Umbilical cord (tissue), 2 donors: ENCODE measurements around the gene GALNT17. TPM values are rescaled to one million over a fixed set of nuclear protein-coding genes. Genes with fewer than 3 reads are reported as not detected.
A peak's percentile ranks its signal among the peaks of the same experiment; 100 is the strongest.
"Not testable (repeated sequence)": the region's sequence is repeated elsewhere in the genome, so short reads cannot be mapped to it uniquely, and the experiment has no call there.

Experiments used
- DNase-seq: peaks from one replicate; pipeline ENCODE4 v3.0.0-alpha.2; 2015; ENCODE audit warnings: low spot score
- total RNA-seq: library from RNA; depleted of rRNA; stranded (reverse); fragments of >200 nt; gene quantifications from one replicate; pipeline ENCODE4 v1.2.3, GENCODE V29; 2014; ENCODE audit warnings: low replicate concordance; ENCODE audit not compliant: insufficient read depth

The GALNT17 gene
- total RNA-seq, 1 donor from 2014 or later = 3.9 TPM

DNA sequence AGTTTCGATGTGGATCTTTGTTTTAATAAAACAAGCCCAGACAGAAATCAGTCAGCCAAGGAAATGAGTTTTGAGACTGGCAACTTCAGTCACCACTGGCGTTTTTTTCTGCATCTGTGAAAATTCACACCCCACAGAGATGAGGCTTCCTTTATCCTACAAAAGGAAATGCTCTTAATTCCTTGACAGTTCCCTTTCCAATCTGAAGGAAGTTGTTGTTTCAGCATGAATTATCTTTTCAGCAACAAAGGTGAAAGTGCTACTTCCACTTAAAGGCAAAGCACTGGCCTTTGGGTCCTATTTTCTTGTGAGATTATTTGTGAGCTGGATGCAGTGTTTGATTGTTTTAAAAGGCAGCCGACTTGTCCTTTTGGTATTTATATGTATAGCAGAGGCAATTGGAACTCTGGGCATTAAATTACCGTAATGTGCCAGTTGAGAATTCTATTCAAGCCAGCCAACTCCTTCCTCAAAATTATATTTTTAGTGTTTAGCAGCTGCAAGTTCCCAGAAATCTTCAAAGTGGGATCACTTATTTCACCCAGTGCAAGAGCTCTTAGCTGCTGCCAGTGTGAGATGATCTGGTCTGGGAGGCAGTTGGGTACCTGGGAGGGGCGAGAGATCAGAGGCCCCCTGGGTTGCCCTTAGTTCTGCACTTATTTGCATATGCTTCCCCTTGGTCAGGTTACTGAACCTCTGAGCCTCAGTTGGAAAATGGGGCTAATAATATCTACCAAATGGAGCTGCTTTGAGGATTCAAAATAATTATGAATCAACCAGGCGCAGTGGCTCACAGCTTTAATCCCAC is 427.1 kb downstream of the GALNT17 start:
- DNase-seq = no peak

DNA sequence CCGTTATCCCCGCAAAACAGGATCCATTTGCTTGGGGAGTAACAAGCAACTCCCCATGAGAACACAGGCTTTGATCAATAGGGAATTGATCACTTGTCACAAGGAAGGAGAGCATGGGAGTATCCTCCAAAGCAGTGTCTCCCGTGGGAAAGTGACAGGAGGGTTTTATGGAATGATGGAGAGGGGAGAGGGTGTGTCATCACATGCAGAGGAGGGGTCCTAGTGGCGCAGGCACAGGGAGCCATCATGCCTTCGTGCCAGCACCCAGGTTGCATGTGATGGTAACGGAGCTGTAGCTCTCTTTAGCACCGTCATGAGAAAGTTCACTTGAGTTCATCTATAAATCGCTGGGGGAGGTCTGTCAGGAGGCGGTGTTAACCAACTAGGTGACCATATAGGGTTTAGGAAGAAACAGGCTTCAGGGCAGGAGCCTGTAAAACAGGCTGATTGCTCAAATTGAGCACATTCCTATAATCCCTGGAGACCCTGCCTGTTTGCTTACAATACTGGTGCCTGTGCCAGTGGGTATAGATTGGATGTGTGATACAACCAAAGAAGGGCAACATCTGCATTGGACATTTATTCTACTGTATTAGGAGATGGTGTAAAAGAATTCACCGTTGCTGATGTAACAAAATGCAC is 428.5 kb downstream of the GALNT17 start:
- no peak for DNase-seq

DNA sequence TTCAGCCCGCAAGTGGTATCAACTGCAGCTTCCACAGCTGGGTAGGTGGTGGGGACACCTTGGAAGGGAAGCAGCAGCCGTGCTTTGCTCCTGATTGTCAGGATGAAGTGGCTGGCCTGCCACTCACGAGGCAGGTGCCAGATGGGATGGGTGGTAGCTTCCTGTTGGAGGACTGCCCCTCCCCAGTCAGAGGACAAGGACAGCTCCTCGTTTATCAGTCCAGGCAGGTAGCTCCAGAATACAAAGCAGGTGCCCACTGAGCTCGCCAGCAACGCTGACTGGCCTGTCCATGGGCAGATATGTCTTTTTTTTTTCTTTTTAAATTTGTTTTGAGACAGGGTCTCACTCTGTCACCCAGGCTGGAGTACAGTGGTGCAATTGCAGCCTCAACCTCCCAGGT is 431.3 kb downstream of the GALNT17 start:
- no peak for DNase-seq

DNA sequence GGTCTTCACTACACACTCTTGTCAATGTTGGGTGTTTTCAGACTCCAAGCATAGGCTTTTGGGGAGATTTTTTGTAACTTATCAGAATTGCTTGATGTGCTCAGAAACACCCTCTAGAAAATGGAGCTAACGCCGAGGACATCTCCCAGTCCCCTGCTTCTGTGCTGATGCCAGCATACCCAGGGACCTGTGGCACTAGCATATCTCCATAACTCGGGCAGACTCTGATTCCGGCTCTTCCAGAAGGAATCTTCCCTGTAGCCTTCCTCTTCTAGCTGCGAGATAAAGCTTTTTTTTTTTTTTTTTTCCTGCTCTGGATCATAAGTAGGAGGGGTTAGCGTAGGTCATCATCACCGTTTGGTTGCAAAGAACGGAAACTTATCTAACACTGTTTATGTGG is 434.4 kb downstream of the GALNT17 start:
- DNase-seq = no peak

DNA sequence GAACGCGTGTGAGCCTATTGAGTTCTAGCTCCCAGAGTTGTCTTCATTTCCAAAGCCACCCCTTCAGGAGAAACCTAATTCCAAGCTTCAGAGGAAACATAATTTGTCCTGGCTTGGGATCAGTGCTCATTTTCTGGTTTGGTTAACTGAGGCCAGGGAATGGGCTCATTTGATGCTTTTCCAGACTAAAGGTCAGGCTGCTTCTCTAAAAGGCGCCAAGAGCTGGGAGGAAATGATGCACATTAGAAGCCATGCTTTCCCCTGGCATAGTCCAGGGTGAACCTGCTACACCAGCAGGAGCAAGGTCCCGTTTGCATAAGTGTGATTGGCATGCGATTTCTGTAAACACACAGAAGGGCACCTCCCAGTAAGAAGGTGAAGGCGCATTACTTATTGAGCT is 435.0 kb downstream of the GALNT17 start:
- no peak for DNase-seq

DNA sequence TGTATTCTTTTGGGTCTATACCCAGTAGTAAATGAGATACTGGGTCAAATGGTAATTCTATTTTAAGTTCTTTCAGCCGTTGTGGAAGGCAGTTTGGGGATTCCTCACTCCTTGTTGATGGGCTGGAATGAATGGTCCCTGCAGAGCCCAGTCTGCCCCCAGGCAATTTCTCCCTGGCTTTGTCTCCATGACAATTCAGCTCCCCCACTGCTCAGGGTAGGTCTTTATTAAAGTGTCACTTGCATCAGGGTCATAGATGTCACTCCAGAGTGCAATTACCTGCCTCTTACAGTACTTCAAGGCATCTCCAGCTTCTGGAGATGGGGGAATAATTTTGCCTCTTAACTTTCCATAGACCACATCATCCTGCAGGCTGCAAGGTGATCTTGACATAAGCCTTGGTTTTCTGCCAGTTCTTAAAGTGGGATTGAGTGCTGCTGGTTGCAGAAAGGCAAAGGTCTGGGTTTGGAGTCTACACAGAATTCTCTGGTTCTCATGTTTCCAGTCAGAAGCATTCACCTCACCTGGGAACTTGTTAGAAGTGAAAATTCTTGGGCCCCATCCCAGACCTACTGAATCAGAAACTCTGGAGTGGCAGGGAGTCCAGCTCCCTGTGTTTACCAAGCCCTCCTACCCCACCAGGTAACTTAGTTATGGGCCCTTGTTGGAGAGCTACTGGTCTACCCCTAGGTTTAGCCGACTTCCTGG is 442.4 kb downstream of the GALNT17 start:
- no peak for DNase-seq

DNA sequence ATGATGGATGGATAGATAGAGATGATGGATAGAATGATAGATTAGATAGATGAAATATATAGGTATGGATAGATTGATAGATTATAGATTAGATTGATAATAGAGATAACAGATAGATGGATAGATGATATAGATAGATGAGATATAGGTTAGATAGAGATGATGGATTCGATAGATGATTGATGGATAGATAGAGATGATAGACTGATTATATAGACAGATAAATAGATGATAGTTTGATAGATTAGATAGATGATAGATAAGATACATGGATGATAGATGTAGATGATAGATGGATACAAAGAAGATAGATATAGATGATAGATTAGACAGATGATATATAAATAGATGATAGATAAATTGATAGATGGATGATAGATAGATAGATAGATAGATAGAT is 448.1 kb downstream of the GALNT17 start:
- DNase-seq = no peak

DNA sequence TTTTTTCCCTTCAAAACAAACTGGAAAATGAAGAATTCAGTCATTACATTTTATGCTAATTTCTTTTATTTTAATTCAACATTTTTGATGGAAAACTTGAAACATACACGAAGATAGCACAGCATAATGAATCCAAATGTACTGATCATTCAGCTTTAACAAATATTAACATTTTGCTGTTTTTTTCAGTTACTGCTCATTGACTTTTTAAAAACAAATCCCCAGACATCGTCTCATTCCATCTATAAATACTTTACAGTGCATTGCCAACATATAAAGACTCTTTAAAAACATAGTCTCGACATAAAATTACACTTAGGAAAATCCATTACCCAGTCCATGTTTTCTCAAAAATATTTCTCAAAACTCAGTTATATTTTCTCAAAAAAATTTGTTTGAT is 452.3 kb downstream of the GALNT17 start:
- peak; percentile 3 for DNase-seq

DNA sequence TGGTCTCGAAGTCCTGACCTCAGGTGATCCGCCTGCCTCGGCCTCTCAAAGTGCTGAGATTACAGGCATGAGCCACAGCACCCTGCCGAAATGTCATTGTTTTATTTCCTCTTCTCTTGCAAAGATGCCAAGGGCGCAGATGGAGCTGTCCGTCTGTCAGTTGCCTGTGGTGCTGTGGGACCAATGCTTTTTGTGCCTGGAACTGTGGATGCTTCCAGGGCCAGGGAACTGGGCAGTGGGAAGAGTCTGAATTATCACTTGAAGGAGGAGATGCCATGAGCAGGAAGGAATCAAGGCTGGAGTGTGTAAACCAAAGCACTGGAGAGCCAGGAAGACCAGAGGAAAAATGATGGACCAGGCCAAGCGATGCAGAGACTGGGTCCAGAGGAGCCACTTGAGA is 459.9 kb downstream of the GALNT17 start:
- DNase-seq = no peak

DNA sequence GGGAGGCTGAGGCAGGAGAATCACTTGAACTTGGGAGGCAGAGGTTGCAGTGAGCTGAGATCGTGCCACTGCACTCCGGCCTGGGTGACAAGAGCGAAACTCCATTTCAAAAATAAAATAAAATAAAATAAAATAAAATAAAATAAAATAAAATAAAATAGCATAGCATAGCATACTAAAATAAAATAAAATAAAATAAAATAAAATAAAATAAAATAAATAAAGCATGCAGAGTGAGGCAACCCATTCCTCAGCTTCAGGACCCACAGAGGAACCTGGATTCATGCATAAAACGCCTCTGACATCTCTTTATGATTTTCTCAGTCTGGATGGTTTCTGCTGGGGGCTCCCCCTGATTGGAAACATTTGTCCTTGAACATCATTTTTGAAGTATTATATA is 460.4 kb downstream of the GALNT17 start:
- DNase-seq = not testable (repeated sequence)

DNA sequence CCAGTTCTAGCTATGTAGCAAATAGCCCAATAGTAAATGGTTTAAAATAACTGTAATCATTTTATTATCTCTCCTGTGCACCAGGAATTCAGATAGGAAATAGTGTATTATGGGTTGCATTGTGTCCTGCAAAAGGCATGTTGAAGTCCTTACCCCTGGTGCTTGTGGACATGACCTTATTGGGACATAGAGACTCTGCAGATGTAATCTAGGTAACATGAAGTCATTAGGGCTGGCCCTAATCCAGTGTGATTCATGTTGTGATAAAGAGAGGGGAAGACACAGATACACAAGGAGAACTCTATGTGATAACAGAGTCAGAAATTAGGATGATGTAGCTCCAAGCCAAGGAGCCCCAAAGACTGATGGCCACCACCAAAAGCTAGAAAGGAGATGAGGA is 462.8 kb downstream of the GALNT17 start:
- no peak for DNase-seq

DNA sequence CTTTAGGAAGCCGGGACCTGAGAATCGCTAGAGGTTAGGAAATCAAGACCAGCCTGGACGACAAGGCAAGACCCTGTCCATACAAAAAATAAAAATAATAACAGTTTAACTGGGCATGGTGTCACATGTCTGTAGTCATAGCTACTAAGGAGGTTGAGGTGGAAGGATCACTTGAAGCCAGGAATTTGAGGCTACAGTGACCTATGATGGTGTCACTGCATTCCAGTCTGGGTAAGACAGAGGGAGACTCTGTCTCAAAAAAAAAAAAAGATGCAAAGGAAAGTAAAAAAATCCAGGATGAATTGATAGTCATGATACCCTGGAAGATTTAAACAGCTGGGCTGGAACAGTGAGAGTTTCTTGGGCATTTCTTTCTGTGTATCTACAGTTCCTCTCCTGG is 463.2 kb downstream of the GALNT17 start:
- DNase-seq = no peak

DNA sequence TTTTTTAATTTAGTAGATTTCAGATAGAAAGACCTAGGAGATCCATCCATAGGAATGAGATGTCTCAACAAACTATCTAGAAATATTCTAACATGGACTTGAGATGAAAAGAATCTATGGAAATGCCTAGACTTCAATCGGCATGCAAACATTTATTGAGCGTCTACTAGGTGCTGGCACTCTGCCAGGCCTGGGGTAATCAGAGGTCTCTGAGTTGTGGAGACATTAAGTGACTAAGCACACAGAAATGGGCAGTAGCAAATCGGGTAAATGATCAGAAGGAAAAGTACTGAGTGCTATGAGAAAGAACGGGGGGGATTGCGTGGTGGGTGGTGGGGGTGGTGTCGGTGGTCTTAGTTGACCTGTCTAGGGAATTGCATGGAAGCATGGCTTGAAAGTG is 466.6 kb downstream of the GALNT17 start:
- no peak for DNase-seq

DNA sequence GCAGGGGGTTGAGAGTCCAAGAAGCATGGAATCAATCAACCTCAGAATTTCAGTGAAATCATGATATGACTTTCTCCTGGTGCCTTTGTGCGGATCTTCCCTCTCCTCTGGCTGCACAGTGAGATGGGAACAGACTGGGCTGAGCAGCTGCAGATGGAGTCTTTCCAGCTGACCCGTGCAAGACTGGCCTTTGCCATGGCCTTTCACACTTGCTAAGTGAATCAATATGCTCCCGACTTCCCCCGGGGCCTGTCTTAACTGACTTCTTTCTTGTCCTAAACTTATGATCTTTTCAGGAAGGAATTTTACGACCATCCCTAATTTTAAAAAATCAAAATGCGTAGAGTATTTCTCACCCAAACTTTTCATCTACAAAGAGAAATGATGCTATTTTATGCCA is 469.9 kb downstream of the GALNT17 start:
- no peak for DNase-seq

DNA sequence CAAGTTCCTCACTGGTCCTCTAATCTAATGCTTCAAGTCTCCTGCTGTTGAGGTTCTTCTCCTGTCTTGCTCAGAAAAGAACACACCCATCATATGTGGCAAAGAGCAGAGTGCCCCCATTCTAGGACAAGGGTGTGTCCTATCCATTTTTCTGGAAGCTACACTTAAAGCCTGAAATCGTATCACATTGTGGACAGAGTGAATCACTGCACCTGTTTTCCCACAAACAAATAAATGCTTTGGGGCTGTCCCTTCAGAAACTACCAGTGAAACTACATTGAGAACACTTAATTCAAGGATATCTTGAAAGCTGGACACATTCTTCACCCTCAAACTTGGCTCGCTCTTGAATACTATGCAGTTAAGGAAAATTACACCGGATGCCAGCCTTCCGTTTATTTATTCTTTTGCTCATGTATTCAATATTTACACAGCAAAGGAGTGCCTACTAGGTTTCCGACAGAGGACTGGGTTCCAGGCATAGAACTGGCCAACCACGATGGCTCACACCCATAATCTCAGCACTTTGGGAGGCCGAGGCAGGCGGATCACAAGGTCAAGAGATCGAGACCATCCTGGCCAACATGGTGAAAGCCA is 473.0 kb downstream of the GALNT17 start:
- DNase-seq = no peak

DNA sequence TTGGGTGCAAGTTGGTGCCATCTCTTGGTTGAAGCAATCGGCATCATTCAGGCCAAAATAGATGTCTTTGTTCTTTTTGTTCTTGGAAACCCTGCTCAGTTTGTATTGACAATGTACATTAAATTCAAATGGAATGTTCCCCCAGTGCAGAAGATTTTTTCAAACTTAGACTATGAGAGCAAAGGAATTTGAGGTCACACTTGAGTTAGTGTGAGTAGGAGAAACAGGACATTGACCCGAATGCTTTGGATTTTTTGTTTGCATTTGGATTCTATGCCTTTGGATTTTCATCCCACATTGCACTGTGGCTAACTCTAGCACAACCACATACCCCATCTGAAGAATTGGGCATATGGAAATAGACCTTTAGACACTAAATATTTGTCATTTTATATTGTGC is 480.0 kb downstream of the GALNT17 start:
- DNase-seq = no peak

DNA sequence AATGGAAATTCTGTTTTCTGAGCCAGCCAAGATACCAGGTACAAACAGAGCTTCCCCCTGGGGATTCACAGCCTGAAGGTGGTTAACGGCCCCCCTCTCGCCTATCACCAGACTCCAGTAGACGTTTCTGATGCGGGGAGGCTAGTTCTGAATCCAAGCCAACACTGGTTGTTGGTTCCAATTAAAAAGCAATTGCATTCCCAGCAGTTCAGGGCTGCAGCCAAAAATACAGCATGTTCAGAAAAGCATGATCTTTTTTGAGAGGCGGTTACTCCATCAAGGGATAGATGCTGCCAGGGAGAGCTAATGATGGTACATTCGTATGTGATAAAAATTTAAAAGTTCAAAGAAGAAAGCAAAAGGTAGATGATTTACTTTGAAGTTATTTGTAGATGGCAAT is 481.0 kb downstream of the GALNT17 start:
- peak; percentile 14 for DNase-seq

DNA sequence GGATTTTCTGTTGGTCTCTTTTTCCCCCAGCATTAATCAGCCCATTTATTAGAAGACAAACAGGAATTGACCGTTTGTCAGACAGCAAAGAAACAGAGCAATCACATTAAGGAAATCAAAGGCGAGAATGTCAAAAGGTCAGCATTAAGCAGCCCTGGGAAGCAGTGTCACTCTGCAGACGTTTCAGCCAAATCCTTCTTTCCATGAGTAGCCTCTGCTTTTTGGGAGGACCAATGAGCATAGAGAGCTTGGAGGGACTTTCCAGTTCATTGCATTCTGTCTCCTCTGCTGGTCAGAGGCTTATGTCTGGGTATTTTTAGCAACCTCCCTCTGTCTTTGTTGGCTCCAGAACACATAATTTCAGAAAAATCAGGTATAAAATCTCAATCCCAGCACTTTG is 481.4 kb downstream of the GALNT17 start:
- peak; percentile 57 for DNase-seq

DNA sequence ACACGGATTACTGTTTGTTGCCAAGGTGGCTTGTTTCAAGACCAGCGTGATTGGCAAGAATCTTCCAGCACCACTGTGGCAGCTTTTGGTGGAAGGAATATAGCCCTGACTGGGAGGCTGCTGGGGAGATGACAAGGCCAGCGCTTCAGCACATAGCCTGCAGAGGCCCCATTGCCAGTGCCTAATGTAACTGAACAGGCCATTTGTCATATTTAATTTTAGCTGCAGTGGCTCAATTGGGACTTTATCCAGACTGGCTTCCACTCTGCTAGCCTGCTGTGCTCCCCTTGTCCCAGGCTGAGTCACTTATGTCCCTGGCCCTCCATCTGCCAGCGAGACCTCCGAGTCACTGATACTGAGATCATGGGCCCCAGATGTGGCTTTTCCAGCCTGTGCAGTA is 483.1 kb downstream of the GALNT17 start:
- no peak for DNase-seq

DNA sequence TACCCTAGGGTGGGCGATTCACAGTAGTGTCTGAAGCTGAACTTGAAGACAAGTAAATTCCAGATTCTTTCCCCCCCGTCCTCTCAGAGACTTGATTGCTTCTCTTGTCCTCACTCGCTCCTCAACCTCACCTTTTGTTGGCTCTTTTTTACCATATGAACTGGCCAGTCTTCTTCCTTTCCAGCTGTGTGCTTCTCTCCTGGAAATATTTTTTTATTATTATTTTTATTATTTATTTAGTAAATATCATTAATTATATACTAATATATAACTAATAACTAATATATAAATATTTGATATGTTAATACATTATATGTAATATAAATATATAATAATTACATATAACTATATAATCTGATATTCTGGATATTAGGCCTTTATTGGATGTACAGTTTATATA is 484.3 kb downstream of the GALNT17 start:
- DNase-seq = no peak

DNA sequence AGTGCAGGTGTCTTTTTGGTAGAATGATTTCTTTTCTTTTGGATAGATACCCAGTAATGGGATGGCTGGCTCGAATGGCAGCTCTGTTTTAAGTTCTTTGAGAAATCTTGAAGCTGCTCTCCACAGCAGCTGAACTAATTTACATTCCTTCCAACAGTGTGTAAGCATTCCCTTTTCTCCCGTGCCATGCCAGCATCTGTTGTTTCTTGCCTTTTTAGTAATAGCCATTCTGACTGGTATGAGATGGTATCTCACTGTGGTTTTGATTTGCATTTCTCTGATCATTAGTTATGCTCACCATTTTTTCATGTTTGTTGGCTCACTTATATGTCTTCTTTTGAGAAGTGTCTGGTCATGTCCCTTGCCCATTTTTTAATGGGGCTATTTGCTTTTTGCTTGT is 486.3 kb downstream of the GALNT17 start:
- DNase-seq = no peak

DNA sequence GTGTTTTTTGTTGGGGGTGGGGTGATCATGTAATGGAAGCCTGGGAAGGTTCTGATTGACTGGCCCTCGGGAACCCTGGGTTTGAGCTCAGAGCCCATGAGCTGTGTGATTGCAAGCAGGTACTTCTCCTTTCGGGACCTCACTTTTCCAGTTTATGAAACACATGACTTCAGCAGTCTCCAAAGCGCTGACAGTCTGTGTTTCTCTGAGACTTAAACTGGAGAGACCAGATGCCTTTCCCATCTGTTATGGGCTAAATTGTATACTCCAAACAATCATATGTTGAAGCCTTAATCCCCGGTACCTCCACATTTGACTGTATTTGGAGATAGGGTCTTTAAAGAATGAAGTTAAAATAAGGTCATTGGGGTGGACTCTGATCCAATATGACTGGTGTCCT is 493.6 kb downstream of the GALNT17 start:
- peak; percentile 60 for DNase-seq
